D721Med (cell line): ENCODE results near the gene ADAMTSL3.

Source experiments
- DNase-seq: peaks from one replicate; pipeline ENCODE4 v3.0.0; 2011; ENCODE audit warnings: low spot score; ENCODE audit not compliant: insufficient read length
- FAIRE-seq: peaks from 2 replicates; lab custom pipeline; 2011; peaks lifted over from hg19 to GRCh38; lab: Jason Lieb, UNC
- TF ChIP-seq, protein P1 (sequence below): IDR thresholded peaks from 2 replicates; pipeline ENCODE4 v1.5.1; 2012; ENCODE audit warnings: mild to moderate bottlenecking, control low read depth; ENCODE audit not compliant: insufficient read depth; ENCODE audit errors: missing control alignments

Gene ADAMTSL3

DNA sequence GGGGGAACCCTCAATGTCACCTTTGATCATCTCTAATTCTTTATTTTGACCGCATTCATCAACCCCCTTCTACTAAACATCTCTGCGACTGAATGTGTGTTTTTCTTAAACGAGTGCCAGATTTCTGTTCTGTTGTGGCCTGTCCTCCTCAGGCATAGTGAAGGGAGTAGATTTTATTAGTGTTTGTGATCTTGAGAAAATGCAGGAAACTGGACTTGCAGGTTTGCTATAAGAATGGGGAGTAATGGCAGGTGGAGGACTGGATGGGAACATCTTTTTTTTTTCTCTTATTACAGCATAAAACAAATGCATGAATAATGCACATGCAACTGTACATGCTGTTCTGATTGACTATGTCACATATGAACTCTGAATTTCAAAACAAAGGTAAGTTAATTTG, 59.3 kb downstream of the ADAMTSL3 start:
- FAIRE-seq (no peak), DNase-seq (no peak)
- TF ChIP-seq, protein P1, sequence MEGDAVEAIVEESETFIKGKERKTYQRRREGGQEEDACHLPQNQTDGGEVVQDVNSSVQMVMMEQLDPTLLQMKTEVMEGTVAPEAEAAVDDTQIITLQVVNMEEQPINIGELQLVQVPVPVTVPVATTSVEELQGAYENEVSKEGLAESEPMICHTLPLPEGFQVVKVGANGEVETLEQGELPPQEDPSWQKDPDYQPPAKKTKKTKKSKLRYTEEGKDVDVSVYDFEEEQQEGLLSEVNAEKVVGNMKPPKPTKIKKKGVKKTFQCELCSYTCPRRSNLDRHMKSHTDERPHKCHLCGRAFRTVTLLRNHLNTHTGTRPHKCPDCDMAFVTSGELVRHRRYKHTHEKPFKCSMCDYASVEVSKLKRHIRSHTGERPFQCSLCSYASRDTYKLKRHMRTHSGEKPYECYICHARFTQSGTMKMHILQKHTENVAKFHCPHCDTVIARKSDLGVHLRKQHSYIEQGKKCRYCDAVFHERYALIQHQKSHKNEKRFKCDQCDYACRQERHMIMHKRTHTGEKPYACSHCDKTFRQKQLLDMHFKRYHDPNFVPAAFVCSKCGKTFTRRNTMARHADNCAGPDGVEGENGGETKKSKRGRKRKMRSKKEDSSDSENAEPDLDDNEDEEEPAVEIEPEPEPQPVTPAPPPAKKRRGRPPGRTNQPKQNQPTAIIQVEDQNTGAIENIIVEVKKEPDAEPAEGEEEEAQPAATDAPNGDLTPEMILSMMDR = no peak

DNA sequence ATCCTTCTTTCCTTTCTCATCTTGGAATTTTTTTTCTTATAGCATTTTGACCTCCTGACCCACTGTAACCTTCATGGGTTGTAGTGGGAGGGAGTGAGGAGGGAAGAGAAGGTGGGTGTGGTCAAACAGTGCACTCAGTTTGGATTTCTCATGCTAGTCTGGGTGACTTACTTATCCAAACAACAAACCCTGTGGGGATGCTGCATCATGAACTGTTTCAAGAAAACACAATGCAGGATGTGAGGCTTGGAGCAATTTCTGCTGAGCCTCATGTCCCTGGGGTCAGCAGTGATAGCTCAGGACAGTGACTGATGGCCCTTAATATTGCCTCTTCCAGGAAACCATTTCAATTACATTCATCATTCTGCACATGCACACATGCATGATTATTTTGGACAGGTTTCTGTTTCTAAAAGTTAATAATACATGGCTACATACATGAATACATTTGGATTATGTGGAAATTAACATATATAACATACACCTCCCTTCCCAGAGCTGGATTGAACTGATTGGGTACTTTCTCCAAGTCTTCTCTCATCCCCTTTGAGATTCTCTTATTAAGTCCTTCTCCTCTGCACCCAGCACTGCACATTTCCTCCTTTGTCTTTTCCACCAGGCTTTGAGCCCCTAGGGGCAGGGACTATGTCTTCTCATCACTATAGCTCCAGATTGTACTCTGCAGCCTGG, 61.2 kb downstream of the ADAMTSL3 start:
- TF ChIP-seq, protein P1 = no peak
- DNase-seq (no peak), FAIRE-seq (no peak)

DNA sequence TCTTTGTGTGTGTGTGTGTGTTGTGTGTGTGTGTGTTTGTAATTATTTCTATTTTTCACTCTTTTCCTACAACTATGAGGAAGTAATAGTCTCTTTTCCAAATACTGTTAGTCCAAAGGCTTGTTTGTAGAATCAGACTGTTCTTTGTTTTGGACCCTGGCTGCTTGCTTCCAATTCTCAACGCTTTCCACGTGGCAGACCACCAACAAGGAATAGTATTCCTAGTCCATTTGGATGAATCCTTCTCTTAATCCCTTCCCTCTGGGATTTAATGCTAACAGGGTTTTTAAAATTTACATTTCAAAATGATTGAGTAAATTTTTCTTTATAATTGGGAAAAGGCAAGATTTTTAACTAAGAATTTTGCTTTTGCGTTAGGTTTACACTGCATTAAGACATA, 62.7 kb downstream of the ADAMTSL3 start:
- FAIRE-seq (no peak), DNase-seq (no peak)
- TF ChIP-seq, protein P1 = no peak

DNA sequence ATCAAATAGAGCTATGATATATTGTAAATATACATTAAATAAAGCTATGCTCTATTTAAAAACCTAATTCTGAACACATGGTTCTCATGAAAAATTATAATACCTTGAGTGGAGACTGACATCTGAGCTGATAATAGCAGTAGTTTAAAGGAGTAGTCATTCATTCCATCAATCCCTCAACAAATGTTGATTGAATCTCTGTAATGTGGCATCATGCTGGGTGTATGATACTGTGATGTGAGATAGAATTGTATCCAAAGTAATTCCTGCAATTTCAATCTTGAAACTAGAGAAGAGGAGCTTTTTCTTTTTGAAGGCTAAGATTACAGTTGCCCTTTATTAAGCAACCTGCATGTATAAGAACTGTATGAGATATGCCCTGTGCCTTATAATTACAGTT, 63.1 kb downstream of the ADAMTSL3 start:
- DNase-seq = no peak
- TF ChIP-seq, protein P1 = no peak
- FAIRE-seq = no peak

DNA sequence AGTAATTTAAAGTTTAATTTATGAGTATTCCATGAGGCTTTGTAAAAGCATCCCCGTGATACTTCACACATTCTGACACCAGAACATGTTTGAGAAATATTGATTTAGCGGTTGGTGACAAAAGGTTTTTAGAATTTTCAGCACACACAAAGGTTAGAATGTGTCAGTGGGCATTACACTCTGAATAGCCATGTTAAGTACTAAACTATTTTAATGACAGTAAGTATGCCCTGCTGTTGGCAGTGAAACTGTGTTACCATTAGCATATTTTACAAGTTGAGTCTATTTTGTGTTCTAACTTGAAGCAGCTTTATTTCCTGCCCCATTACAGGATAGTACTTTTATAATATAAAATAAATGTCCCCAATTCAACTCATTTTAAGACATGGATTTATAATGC, 66.5 kb downstream of the ADAMTSL3 start:
- no peak for DNase-seq
- FAIRE-seq = no peak
- TF ChIP-seq, protein P1 = no peak

DNA sequence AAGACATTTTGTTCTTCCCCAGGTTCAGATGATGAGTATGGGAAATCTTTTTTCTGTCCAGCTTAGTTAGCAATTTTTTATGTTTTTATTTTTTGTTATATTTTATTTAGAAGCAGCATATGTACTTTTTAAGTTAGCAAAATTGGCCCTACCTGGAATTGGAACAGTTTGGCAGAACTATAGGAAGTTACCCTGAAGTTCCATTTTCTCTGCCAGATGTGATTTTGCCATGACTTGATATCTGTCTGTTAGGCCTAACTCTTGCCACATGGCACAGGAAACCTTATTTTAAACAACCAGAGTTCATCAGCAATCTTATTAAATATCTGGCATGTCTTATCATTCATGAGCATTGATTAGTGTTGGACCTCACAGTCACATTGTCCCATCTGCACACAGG, 67.1 kb downstream of the ADAMTSL3 start:
- TF ChIP-seq, protein P1 = no peak
- no peak for FAIRE-seq
- DNase-seq = no peak

DNA sequence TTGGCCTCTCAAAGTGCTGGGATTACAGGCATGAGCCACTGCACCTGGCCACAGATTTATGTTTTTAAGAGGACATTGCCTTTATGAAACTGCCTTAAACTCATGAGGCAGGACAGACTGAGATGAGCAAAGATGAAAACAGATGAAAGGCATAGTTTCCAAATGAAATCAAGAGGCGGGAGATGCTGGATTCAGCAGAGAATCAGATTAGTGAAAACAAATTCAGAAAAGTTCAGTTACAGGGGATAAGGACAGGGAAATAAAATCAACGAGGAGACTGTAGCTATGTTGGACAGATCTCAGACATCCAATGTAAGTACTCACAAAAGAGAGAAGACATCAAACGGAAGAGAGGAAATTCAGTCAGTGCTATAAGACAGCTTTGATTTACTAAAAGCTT, 68.1 kb downstream of the ADAMTSL3 start:
- no peak for FAIRE-seq
- TF ChIP-seq, protein P1 = no peak

More for the DNA sequence above, 68.1 kb downstream of the ADAMTSL3 start:
- no peak for DNase-seq
